ENCODE results near the gene OPN3. TPM values are rescaled to one million over a fixed set of nuclear protein-coding genes. Genes with fewer than 3 reads are reported as not detected.

Gene OPN3
- total RNA-seq, 1 experiment from 2014 or later = 89.4 TPM

GRCh38 chr1:241627453-241628259 is 12.5 kb downstream of the OPN3 start:
- Histone ChIP-seq H3K27ac (no peak overlapping the region), H3K36me3 (peaks cover 29% of the 10 kb centered on the region), H3K27me3 (replicated peaks) (no peaks in the 10 kb centered on the region), H3K9me3 (replicated peaks) (no peaks in the 10 kb centered on the region), H3K4me1 (replicated peaks) (no peaks in the 10 kb centered on the region), H3K4me3 (no peak overlapping the region)
- peak in 1 of 2 experiments; percentile 54 for DNase-seq (ENCODE audit: low read depth in 1 of 2, low spot score in 2 of 2)

GRCh38 chr1:241624935-241625334 is 15.2 kb downstream of the OPN3 start:
- H3K27me3 ChIP-seq (replicated peaks) = no peaks in the 10 kb centered on the region
- no peak for DNase-seq (ENCODE audit: low read depth in 1 of 2, low spot score in 2 of 2)
- peaks cover 28% of the 10 kb centered on the region for H3K36me3 ChIP-seq
- no peak overlapping the region for H3K4me3 ChIP-seq
- no peaks in the 10 kb centered on the region for H3K9me3 ChIP-seq (replicated peaks)
- H3K4me1 ChIP-seq (replicated peaks) = no peaks in the 10 kb centered on the region
- H3K27ac ChIP-seq = no peak overlapping the region

DNA sequence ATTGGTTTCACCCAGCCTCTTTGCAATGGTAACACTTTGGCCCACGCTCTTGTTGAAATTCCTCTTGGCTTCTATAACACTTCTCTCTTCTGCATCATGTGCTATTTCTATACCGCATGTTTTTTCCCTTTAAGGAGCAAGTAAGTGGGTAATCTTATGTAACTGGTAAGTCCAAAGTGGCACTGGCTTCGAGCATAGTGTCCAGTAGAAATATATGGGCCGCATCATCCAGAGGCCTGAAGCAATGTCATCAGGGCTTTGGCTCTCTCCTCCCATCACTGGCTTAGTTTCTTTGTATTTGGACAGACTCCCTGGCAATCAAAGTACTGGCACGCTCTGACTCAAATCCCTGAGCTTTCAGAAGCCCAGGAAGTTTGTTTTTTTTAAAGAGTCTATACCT is 17.5 kb downstream of the OPN3 start:
- Histone ChIP-seq H3K9me3 (replicated peaks) (no peaks in the 10 kb centered on the region), H3K27ac (no peak overlapping the region), H3K27me3 (replicated peaks) (no peaks in the 10 kb centered on the region), H3K4me1 (replicated peaks) (no peaks in the 10 kb centered on the region), H3K4me3 (no peak overlapping the region), H3K36me3 (peaks cover 30% of the 10 kb centered on the region)
- no peak for DNase-seq (ENCODE audit: low read depth in 1 of 2, low spot score in 2 of 2)

DNA sequence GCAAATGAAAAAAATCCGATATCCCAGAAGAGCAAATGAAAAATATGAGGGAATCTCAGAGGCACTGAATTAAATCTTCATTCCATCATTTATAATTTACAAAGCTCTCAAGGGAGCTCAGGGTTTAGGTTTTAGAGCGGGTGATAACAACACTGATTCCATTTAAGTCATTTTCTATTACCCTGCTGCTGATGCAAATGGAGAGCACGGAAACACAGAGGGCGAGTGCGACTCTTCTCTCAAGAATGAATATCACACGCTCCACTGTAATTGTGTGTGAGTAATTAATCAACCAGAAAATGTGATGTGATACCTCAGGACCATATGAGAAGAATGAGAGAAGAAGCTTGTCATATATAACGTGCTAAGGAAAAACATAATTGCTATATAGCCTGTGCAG is 22.7 kb downstream of the OPN3 start:
- no peak for DNase-seq (ENCODE audit: low read depth in 1 of 2, low spot score in 2 of 2)
- no peaks in the 10 kb centered on the region for H3K9me3 ChIP-seq (replicated peaks)
- no peak overlapping the region for H3K27ac ChIP-seq
- H3K4me3 ChIP-seq = no peak overlapping the region
- peaks cover 21% of the 10 kb centered on the region for H3K36me3 ChIP-seq
- no peaks in the 10 kb centered on the region for H3K27me3 ChIP-seq (replicated peaks)
- peaks cover 19% of the 10 kb centered on the region for H3K4me1 ChIP-seq (replicated peaks)

DNA sequence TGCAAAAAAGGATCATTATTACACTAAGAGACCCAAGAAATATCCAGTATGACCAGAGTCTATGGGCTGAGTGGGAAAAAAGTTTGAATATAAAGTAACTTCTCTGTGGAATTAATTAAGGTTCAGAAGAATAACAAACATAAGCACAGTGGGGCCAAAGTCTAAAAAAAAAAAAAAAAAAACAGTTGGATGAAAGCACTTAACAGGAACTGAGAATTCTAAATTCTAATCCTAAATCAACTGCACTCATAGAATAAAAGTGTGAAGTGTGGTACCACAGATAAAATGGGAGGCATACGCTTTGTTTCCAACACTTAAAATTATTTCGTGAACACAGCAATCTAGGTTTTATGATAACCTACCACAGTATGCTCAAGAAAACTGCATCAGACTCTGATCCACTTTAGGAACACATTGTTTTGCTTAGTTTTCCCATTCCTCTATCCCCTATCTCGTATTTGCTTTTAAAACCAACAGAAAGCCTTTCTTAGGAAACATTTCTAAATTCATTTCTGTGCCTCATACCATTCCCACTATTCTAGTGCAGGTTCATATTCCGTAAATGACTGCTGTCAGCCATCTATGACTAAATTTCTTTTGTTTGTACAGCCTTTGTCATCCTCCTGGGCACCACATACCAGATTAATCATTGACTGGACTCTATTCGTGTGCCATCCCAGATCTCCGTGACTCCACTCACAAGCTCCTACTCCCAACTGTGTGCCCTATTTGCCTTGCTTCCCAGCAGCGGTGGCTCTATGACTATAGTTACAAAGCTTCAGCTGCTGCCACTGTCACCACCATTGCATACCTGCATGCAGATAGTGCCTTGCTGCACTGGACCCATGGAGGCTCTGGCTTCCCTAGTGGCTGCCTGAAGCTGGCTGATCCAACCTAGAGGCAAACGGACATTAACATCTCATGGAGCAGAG is 24.9 kb downstream of the OPN3 start:
- no peak for DNase-seq (ENCODE audit: low read depth in 1 of 2, low spot score in 2 of 2)

DNA sequence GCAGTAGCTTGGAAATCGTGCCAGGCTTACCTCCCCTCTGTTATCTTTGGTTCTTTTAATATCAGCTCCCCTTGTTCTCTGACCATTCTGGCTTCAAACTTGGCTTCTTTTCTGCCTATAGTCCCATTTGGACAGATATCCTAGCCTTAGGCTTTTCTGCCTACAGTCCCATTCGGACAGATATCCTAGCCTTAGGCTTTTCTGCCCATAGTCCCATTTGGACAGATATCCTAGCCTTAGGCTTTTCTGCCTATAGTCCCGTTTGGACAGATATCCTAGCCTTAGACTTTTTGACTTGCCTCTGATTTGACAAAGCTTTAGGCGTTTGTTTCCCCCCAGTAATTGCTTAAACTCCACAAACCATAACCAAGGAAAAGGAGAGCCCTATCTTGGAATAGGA is 25.6 kb downstream of the OPN3 start:
- Histone ChIP-seq H3K4me1 (replicated peaks) (peaks cover 43% of the 10 kb centered on the region), H3K4me3 (no peak overlapping the region), H3K36me3 (peaks cover 20% of the 10 kb centered on the region), H3K9me3 (replicated peaks) (no peaks in the 10 kb centered on the region), H3K27me3 (replicated peaks) (no peaks in the 10 kb centered on the region), H3K27ac (no peak overlapping the region)
- DNase-seq (ENCODE audit: low read depth in 1 of 2, low spot score in 2 of 2) = no peak

More for the DNA sequence above, 24.9 kb downstream of the OPN3 start:
- Histone ChIP-seq H3K4me3 (no peak overlapping the region), H3K27me3 (replicated peaks) (no peaks in the 10 kb centered on the region), H3K9me3 (replicated peaks) (no peaks in the 10 kb centered on the region), H3K4me1 (replicated peaks) (peaks cover 35% of the 10 kb centered on the region), H3K27ac (no peak overlapping the region), H3K36me3 (peaks cover 20% of the 10 kb centered on the region)

DNA sequence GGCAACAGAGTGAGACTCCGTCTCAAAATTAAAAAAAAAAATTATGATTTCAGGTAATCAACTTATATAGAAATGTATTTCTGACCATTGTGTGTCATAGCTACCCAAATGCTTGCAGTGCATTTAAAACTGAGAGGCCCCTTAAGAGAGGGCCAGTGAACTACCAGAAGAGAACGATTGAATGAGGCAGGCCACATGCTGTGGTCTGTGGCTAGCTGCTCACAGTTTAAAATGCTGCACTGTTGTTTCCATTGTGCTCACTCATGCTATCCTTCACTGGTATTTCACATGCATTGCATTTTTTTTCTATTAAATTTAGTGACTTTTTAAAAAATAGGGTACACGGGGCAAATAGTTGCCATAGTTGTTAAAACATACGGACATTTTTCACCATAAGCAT is 26.0 kb downstream of the OPN3 start:
- Histone ChIP-seq H3K27me3 (replicated peaks) (no peaks in the 10 kb centered on the region), H3K4me1 (replicated peaks) (peaks cover 46% of the 10 kb centered on the region), H3K9me3 (replicated peaks) (no peaks in the 10 kb centered on the region), H3K4me3 (no peak overlapping the region), H3K36me3 (peaks cover 20% of the 10 kb centered on the region), H3K27ac (no peak overlapping the region)
- no peak for DNase-seq (ENCODE audit: low read depth in 1 of 2, low spot score in 2 of 2)

- Histone ChIP-seq H3K36me3 (peaks cover 15% of the 10 kb centered on the region), H3K9me3 (replicated peaks) (no peaks in the 10 kb centered on the region), H3K4me1 (replicated peaks) (peaks cover 58% of the 10 kb centered on the region), H3K4me3 (no peak overlapping the region), H3K27me3 (replicated peaks) (no peaks in the 10 kb centered on the region), H3K27ac (peak overlapping the region; percentile 71)
- DNase-seq (ENCODE audit: low read depth in 1 of 2, low spot score in 2 of 2) = peak in 1 of 2 experiments; percentile 58
Measured at GRCh38 chr1:241612533-241613477, 27.4 kb downstream of the OPN3 start.

GRCh38 chr1:241611736-241612135 is 28.4 kb downstream of the OPN3 start:
- Histone ChIP-seq H3K4me3 (no peak overlapping the region), H3K9me3 (replicated peaks) (no peaks in the 10 kb centered on the region), H3K27ac (peak overlapping the region; percentile 71), H3K36me3 (peaks cover 15% of the 10 kb centered on the region), H3K4me1 (replicated peaks) (peaks cover 65% of the 10 kb centered on the region), H3K27me3 (replicated peaks) (no peaks in the 10 kb centered on the region)
- no peak for DNase-seq (ENCODE audit: low read depth in 1 of 2, low spot score in 2 of 2)

DNA sequence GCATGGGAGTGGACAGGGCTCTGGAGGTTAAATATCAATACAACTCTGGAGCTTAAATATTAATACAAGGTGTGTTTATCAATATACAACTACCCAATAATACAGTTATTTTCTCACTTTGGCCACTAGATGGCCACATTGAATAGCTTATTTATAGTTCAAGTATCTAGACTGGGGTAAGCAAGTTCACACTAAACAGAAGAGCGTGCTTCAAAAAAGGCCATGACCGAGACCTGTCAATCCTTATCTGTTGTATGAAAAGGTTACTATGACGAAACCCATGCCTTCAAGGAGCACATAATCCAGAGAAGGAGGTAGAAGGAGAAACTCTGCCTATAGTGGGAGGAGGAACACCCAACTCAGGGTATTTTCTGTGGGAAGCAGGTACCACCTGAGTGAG is 29.1 kb downstream of the OPN3 start:
- peak in 1 of 2 experiments; percentile 61 for DNase-seq (ENCODE audit: low read depth in 1 of 2, low spot score in 2 of 2)
- H3K4me3 ChIP-seq = no peak overlapping the region
- no peaks in the 10 kb centered on the region for H3K9me3 ChIP-seq (replicated peaks)
- H3K27me3 ChIP-seq (replicated peaks) = no peaks in the 10 kb centered on the region
- H3K27ac ChIP-seq = no peak overlapping the region
- peaks cover 15% of the 10 kb centered on the region for H3K36me3 ChIP-seq
- peaks cover 68% of the 10 kb centered on the region for H3K4me1 ChIP-seq (replicated peaks)

GRCh38 chr1:241610056-241610815 is 29.9 kb downstream of the OPN3 start:
- H3K27me3 ChIP-seq (replicated peaks) = no peaks in the 10 kb centered on the region
- no peak overlapping the region for H3K4me3 ChIP-seq
- H3K9me3 ChIP-seq (replicated peaks) = no peaks in the 10 kb centered on the region
- peaks cover 17% of the 10 kb centered on the region for H3K36me3 ChIP-seq
- DNase-seq (ENCODE audit: low read depth in 1 of 2, low spot score in 2 of 2) = peak; percentile 54 to 62
- no peak overlapping the region for H3K27ac ChIP-seq
- peaks cover 68% of the 10 kb centered on the region for H3K4me1 ChIP-seq (replicated peaks)

- H3K27ac ChIP-seq = no peak overlapping the region
- no peaks in the 10 kb centered on the region for H3K27me3 ChIP-seq (replicated peaks)
- no peak overlapping the region for H3K4me3 ChIP-seq
- no peaks in the 10 kb centered on the region for H3K9me3 ChIP-seq (replicated peaks)
- H3K36me3 ChIP-seq = peaks cover 17% of the 10 kb centered on the region
- peaks cover 77% of the 10 kb centered on the region for H3K4me1 ChIP-seq (replicated peaks)
- DNase-seq (ENCODE audit: low read depth in 1 of 2, low spot score in 2 of 2) = no peak
Measured at GRCh38 chr1:241608379-241609033, 31.7 kb downstream of the OPN3 start.

Data from SJSA1 (cell line).